Right renal pelvis (tissue), 4 donors: ENCODE data around the gene MTHFD1L. TPM values are rescaled to one million over a fixed set of nuclear protein-coding genes. Genes with fewer than 3 reads are reported as not detected.
"Not testable (repeated sequence)": the region's sequence is repeated elsewhere in the genome, so short reads cannot be mapped to it uniquely, and the experiment has no call there.

Experiments used
- DNase-seq, 4 donors: peaks; one replicate each; pipeline ENCODE4 v3.0.0-alpha.2; 2013; ENCODE audit warnings: low read depth in 4 of 4, low spot score in 3 of 4, missing footprints in 1 of 4
- polyA plus RNA-seq, 4 donors: library from polyadenylated mRNA; unstranded; fragments of 120-200 nt; gene quantifications; one replicate each; pipeline ENCODE4 v1.2.1, GENCODE V29; 2013; ENCODE audit not compliant: insufficient read length in 4 of 4

The MTHFD1L gene
- 10 to 100 TPM; 16.2 to 19.4 (median 18.0) TPM for polyA plus RNA-seq

GRCh38 chr6:150865406-150866146 lies at the start of gene MTHFD1L:
Gene MTHFD1L, plus strand, starts transcription at chr6:150865702. Its CDS starts 121 bp downstream, at chr6:150865823.
- DNase-seq = peak in 2 of 4 donors; percentile 55 to 59

GRCh38 chr6:150816554-150816953 lies 48.9 kb upstream of the MTHFD1L start:
- DNase-seq = not testable (repeated sequence)

- DNase-seq = no peak
Measured at GRCh38 chr6:150822932-150823331, 42.6 kb upstream of the MTHFD1L start.

- no peak for DNase-seq
Measured at GRCh38 chr6:150826788-150827187, 38.7 kb upstream of the MTHFD1L start.

- DNase-seq = not testable (repeated sequence)
Measured at GRCh38 chr6:150828107-150828506, 37.4 kb upstream of the MTHFD1L start.

GRCh38 chr6:150830439-150831165 lies 34.9 kb upstream of the MTHFD1L start:
- DNase-seq = no peak

GRCh38 chr6:150831577-150831976 lies 33.9 kb upstream of the MTHFD1L start:
- no peak for DNase-seq

GRCh38 chr6:150835620-150836019 lies 29.9 kb upstream of the MTHFD1L start:
- no peak for DNase-seq

GRCh38 chr6:150840185-150840584 lies 25.3 kb upstream of the MTHFD1L start:
- DNase-seq = no peak

- DNase-seq = no peak
Measured at GRCh38 chr6:150841189-150841588, 24.3 kb upstream of the MTHFD1L start.

GRCh38 chr6:150841697-150842096 lies 23.8 kb upstream of the MTHFD1L start:
- DNase-seq = no peak

GRCh38 chr6:150844371-150844770 lies 21.1 kb upstream of the MTHFD1L start:
- DNase-seq = no peak

GRCh38 chr6:150846641-150847040 lies 18.9 kb upstream of the MTHFD1L start:
- DNase-seq = no peak

GRCh38 chr6:150848400-150848799 lies 17.1 kb upstream of the MTHFD1L start:
- no peak for DNase-seq

- DNase-seq = not testable (repeated sequence)
Measured at GRCh38 chr6:150854392-150854791, 11.1 kb upstream of the MTHFD1L start.

GRCh38 chr6:150855171-150855570 lies 10.3 kb upstream of the MTHFD1L start:
- DNase-seq = not testable (repeated sequence)

GRCh38 chr6:150857062-150857944 lies 8.2 kb upstream of the MTHFD1L start:
- peak in 3 of 4 donors; percentile 51 to 75 (median 74) for DNase-seq

- DNase-seq = no peak
Measured at GRCh38 chr6:150857945-150858308, 7.6 kb upstream of the MTHFD1L start.

- DNase-seq = not testable (repeated sequence)
Measured at GRCh38 chr6:150861448-150862168, 3.9 kb upstream of the MTHFD1L start.
